IgD-negative memory B cell (primary cell): ENCODE measurements around the gene KMO. TPM values are rescaled to one million over a fixed set of nuclear protein-coding genes. Genes with fewer than 3 reads are reported as not detected.

ENCODE experiments used
- H3K27ac Mint-ChIP-seq, 3 donors: one replicate each; pipeline ENCODE4 v1.8.0; 2020 to 2022; ENCODE audit warnings: mild to moderate bottlenecking in 3 of 3, mixed read lengths in 3 of 3, moderate library complexity in 1 of 3
- H3K27me3 Mint-ChIP-seq: one replicate; pipeline ENCODE4 v1.8.0; 2021; ENCODE audit warnings: mixed read lengths
- H3K36me3 Mint-ChIP-seq: one replicate; pipeline ENCODE4 v1.8.0; 2020; ENCODE audit warnings: mild to moderate bottlenecking, mixed read lengths
- H3K4me1 Mint-ChIP-seq, 3 donors: one replicate each; pipeline ENCODE4 v1.8.0; 2020 to 2022; ENCODE audit warnings: mixed read lengths in 3 of 3, mild to moderate bottlenecking in 1 of 3
- H3K4me3 Mint-ChIP-seq, 4 donors: one replicate each; pipeline ENCODE4 v1.8.0; 2020 to 2022; ENCODE audit warnings: mild to moderate bottlenecking in 4 of 4, mixed read lengths in 4 of 4, moderate library complexity in 3 of 4
- H3K9me3 Mint-ChIP-seq, 3 donors: one replicate each; pipeline ENCODE4 v1.8.0; 2020 to 2021; ENCODE audit warnings: mixed read lengths in 3 of 3, mild to moderate bottlenecking in 1 of 3
- polyA plus RNA-seq: library from polyadenylated mRNA; unstranded; fragments of 300-500 nt; fragmentation: Illumina TruSeq; gene quantifications from one replicate; pipeline ENCODE4 v1.2.3, GENCODE V29; 2021

Gene KMO
- polyA plus RNA-seq, 1 donor from 2014 or later: 10.9 TPM

GRCh38 chr1:241557031-241557430, 24.9 kb downstream of the KMO start:
- peaks cover 14 to 26% (median 14%) of the 10 kb centered on the region in 3 donors for H3K4me1 Mint-ChIP-seq
- H3K27ac Mint-ChIP-seq: no peak overlapping the region
- H3K27me3 Mint-ChIP-seq: no peaks in the 10 kb centered on the region
- H3K9me3 Mint-ChIP-seq: no peaks in the 10 kb centered on the region
- H3K4me3 Mint-ChIP-seq: no peak overlapping the region
- H3K36me3 Mint-ChIP-seq: peaks cover 16% of the 10 kb centered on the region

DNA sequence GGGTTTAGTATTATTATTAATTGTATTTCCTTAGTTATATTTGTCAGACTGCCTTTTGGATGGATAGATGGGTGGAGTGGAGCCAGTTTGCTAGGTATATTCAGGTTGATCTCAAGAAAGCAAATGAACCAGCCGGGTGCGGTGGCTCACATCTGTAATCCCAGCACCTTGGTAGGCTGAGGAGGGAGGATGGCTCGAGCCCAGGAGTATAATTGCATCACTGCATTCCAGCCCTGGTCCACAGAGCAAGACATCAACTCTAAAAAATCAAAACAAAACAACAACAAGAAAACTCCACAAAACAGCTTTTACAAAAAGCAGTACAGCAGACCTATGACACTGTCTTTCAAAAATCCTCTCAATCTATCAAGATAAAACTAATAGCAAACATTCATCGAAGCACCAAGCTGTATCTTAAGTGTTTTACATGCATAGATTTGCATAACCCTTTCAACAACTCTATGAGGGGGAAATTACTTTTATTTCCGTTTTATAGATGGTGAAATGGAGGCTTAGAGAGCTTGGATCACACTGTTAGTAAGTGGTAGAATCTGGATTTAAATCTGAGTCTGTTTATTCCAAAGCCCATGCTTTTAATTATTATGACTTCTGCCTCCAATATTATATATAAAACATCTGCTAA, 25.5 kb downstream of the KMO start:
- Mint-ChIP-seq H3K36me3 (peaks cover 19% of the 10 kb centered on the region), H3K4me1 (peaks cover 8 to 20% (median 9%) of the 10 kb centered on the region in 3 donors), H3K27me3 (no peaks in the 10 kb centered on the region), H3K27ac (peak overlapping the region in 1 of 3 donors; percentile 41), H3K9me3 (no peaks in the 10 kb centered on the region), H3K4me3 (no peak overlapping the region)

- H3K27me3 Mint-ChIP-seq: no peaks in the 10 kb centered on the region
- peaks cover 22% of the 10 kb centered on the region for H3K36me3 Mint-ChIP-seq
- H3K4me1 Mint-ChIP-seq: peaks cover 4 to 16% (median 4%) of the 10 kb centered on the region in 3 donors
- H3K9me3 Mint-ChIP-seq: no peaks in the 10 kb centered on the region
- H3K4me3 Mint-ChIP-seq: no peak overlapping the region
- H3K27ac Mint-ChIP-seq: no peak overlapping the region
These were observed 28.1 kb downstream of the KMO start for GRCh38 chr1:241560146-241560848.

DNA sequence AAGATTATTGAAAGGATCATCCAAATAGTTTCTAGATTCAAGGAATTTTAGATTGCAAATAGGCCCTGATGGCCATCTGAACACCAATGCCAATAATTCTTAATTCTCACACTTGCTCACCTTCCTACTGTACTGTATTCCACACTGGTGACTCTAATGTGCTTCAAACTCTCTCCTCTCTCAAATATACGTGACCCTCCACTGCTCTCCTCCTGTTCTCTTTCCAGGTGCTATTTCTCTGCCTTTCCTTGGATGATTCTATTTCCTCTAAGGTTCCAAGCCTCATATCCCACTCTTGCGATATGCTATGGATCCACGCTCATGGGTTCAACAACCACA, 28.6 kb downstream of the KMO start:
- H3K9me3 Mint-ChIP-seq: no peaks in the 10 kb centered on the region
- H3K27ac Mint-ChIP-seq: peak overlapping the region in 1 of 3 donors; percentile 34
- no peak overlapping the region for H3K4me3 Mint-ChIP-seq
- H3K27me3 Mint-ChIP-seq: no peaks in the 10 kb centered on the region
- peaks cover 4 to 16% (median 4%) of the 10 kb centered on the region in 3 donors for H3K4me1 Mint-ChIP-seq
- H3K36me3 Mint-ChIP-seq: peaks cover 22% of the 10 kb centered on the region

- Mint-ChIP-seq H3K4me1 (peaks cover 0 to 14% (median 0%) of the 10 kb centered on the region in 3 donors), H3K27ac (no peak overlapping the region), H3K27me3 (no peaks in the 10 kb centered on the region), H3K4me3 (no peak overlapping the region), H3K36me3 (peaks cover 11% of the 10 kb centered on the region), H3K9me3 (peaks cover 0 to 3% (median 0%) of the 10 kb centered on the region in 3 donors)
These were observed 37.7 kb downstream of the KMO start for GRCh38 chr1:241569848-241570247.

- H3K4me3 Mint-ChIP-seq: no peak overlapping the region
- peaks cover 2 to 21% (median 4%) of the 10 kb centered on the region in 3 donors for H3K9me3 Mint-ChIP-seq
- peaks cover 0 to 20% (median 1%) of the 10 kb centered on the region in 3 donors for H3K4me1 Mint-ChIP-seq
- H3K27ac Mint-ChIP-seq: no peak overlapping the region
- H3K36me3 Mint-ChIP-seq: peaks cover 18% of the 10 kb centered on the region
- no peaks in the 10 kb centered on the region for H3K27me3 Mint-ChIP-seq
These were observed 42.0 kb downstream of the KMO start for GRCh38 chr1:241574154-241574553.

- H3K9me3 Mint-ChIP-seq: peaks cover 2 to 21% (median 4%) of the 10 kb centered on the region in 3 donors
- peaks cover 32% of the 10 kb centered on the region for H3K36me3 Mint-ChIP-seq
These were observed 47.3 kb downstream of the KMO start for GRCh38 chr1:241579434-241579833.

DNA sequence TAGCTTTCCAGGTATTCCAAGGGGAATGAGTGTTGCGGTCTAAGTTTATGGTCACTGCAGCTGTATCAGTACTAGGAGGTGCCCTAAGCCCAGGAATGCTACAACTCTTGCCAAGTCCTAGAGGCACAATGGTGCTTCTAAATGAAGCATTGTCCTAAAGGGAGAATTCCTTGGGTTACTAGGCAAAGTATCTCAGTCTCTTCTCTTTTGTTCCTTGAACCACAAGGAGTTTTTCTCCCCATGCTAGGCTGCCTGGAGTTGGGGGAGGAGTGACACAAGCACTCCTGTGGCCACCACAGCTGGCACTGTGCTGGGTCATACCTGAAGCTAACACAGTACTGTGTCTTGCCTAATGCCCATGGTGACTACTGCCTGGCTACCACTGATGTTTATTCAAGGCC, 50.7 kb downstream of the KMO start:
- peaks cover 25% of the 10 kb centered on the region for H3K36me3 Mint-ChIP-seq
- no peak overlapping the region for H3K27ac Mint-ChIP-seq
- no peak overlapping the region for H3K4me3 Mint-ChIP-seq
- peaks cover 0 to 15% (median 0%) of the 10 kb centered on the region in 3 donors for H3K4me1 Mint-ChIP-seq
- H3K9me3 Mint-ChIP-seq: no peaks in the 10 kb centered on the region
- H3K27me3 Mint-ChIP-seq: no peaks in the 10 kb centered on the region

More at GRCh38 chr1:241579434-241579833, 47.3 kb downstream of the KMO start:
- no peak overlapping the region for H3K4me3 Mint-ChIP-seq
- H3K4me1 Mint-ChIP-seq: peaks cover 0 to 15% (median 1%) of the 10 kb centered on the region in 3 donors
- no peaks in the 10 kb centered on the region for H3K27me3 Mint-ChIP-seq
- no peak overlapping the region for H3K27ac Mint-ChIP-seq

DNA sequence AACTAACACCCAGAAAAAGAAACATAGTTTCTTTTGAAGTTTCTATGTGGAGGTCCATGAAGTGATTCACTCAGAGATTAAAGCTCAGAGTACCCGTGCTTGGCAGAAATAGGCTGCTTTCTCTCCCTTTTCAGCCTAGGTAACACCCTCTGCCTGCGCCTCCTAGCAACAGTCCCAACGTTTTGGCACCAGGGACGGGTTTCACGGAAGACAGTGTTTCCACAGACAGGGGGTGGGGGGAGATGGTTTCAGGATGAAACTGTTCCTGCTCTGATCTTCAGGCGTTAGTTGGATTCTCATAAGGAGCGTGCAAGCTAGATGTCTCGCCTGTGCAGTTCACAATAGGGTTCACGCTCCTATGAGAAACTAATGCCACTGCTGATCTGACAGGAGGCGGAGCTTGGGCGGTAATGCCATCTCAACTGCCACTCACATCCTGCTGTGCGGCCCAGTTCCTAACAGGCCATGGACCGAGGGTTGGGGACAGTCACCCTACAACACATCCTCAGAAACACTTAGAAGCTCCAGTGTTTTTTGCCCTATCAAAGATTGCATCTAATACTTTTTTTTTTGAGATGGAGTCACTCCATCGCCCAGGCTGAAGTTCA, 54.8 kb downstream of the KMO start:
- Mint-ChIP-seq H3K27ac (no peak overlapping the region), H3K36me3 (peaks cover 13% of the 10 kb centered on the region), H3K4me1 (no peaks in the 10 kb centered on the region), H3K27me3 (no peaks in the 10 kb centered on the region), H3K4me3 (no peak overlapping the region), H3K9me3 (no peaks in the 10 kb centered on the region)

DNA sequence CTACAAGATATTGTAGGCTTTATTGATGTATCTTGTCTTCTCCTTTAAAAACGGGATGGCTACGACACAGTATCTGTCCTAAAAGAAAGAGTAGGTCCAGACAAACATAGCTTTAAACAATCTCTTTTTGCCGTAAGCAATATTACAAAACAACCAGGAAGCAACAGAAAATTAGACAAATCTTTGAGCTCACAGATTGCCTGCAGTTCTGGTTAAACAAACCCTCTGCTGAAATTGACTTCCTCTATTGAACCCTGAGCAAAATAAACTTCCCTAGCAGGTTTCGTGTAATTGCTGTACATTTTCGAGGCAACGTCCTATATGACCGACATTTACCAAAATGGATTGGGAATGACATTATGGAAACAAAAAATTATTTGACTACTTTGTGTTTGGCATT, 57.3 kb downstream of the KMO start:
- Mint-ChIP-seq H3K27ac (peak overlapping the region in 1 of 3 donors; percentile 89), H3K4me3 (no peak overlapping the region), H3K27me3 (no peaks in the 10 kb centered on the region), H3K9me3 (no peaks in the 10 kb centered on the region), H3K36me3 (peaks cover 6% of the 10 kb centered on the region), H3K4me1 (no peaks in the 10 kb centered on the region)

DNA sequence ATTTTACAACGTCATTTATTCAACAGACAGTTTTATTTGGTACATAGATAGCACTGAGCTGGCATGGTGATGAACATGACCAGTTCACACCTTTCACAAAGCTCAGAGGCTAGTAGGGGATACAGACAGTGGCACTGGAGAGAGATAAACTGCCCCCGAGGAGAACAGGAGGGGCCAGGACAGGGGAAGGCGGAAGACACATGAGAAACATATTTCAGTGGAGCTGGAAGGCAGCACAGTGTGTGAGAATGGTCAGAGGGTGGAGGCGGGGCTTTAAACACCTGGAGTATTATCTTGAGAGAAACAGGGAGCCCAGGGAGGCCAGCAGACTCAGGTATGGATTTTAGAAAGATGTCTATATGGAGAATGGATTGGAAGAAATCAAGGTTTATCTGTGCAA, 58.5 kb downstream of the KMO start:
- Mint-ChIP-seq H3K27me3 (no peaks in the 10 kb centered on the region), H3K36me3 (peaks cover 10% of the 10 kb centered on the region), H3K9me3 (no peaks in the 10 kb centered on the region), H3K4me3 (no peak overlapping the region), H3K4me1 (peaks cover 0 to 5% (median 0%) of the 10 kb centered on the region in 3 donors), H3K27ac (peak overlapping the region in 1 of 3 donors; percentile 73)

DNA sequence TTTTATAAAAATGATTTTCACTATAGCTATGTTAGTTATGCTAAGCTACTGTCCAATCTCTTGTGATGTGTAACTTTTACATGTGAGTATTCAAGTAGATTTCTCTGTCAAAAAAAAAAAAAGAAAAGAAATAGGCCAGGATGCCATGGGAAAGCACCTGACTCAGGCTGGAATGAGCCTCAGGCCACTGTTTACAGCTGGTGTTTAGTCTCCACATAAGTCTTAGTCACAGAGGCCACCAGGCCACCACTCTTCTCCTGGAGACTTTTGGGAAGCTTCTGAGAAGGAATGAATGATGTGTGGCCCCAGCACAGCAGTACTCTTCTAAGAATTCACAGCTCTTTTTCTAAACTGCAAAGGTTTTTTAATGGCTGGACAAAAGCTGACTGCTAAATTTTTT, 59.1 kb downstream of the KMO start:
- Mint-ChIP-seq H3K9me3 (no peaks in the 10 kb centered on the region), H3K27me3 (no peaks in the 10 kb centered on the region), H3K36me3 (peaks cover 10% of the 10 kb centered on the region), H3K4me1 (peaks cover 1 to 8% (median 2%) of the 10 kb centered on the region in 3 donors), H3K27ac (peak overlapping the region in 1 of 3 donors; percentile 73), H3K4me3 (no peak overlapping the region)

DNA sequence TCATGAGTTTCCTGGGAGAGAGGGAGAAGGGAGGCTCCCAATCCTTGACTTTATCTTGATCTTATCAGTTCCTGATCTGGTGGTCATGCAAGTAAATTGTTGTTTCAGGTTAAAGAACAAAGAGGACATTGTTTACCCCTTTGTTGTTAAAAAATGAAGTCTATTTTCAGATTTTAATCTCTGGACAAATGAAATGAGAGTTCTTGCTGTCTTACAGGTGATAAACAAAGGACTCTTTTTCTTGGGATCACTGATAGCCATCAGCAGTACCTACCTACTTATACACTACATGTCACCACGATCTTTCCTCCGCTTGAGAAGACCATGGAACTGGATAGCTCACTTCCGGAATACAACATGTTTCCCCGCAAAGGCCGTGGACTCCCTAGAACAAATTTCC, 59.6 kb downstream of the KMO start:
- Mint-ChIP-seq H3K9me3 (no peaks in the 10 kb centered on the region), H3K27me3 (no peaks in the 10 kb centered on the region), H3K27ac (no peak overlapping the region), H3K36me3 (peaks cover 9% of the 10 kb centered on the region), H3K4me3 (no peak overlapping the region), H3K4me1 (peaks cover 6 to 12% (median 6%) of the 10 kb centered on the region in 3 donors)

GRCh38 chr1:241592273-241592958, 60.2 kb downstream of the KMO start:
- no peak overlapping the region for H3K4me3 Mint-ChIP-seq
- peaks cover 8% of the 10 kb centered on the region for H3K36me3 Mint-ChIP-seq
- no peaks in the 10 kb centered on the region for H3K27me3 Mint-ChIP-seq
- H3K9me3 Mint-ChIP-seq: no peaks in the 10 kb centered on the region
- H3K4me1 Mint-ChIP-seq: peaks cover 6 to 16% (median 8%) of the 10 kb centered on the region in 3 donors
- H3K27ac Mint-ChIP-seq: peak overlapping the region in 2 of 3 donors; percentile 11 to 43

- Mint-ChIP-seq H3K4me3 (no peak overlapping the region), H3K27me3 (no peaks in the 10 kb centered on the region), H3K36me3 (peaks cover 8% of the 10 kb centered on the region), H3K4me1 (peaks cover 8 to 24% (median 15%) of the 10 kb centered on the region in 3 donors), H3K27ac (peak overlapping the region in 1 of 3 donors; percentile 43), H3K9me3 (no peaks in the 10 kb centered on the region)
These were observed 61.0 kb downstream of the KMO start for GRCh38 chr1:241593186-241593585.
